Measurements from ENCODE around the gene NALCN.

The NALCN gene

GRCh38 chr13:101238555-101238954 lies 177.8 kb downstream of the NALCN start:
- TF ChIP-seq CTCF (conservative IDR thresholded peaks at IDR 0.05; ENCODE audit: control insufficient read depth, insufficient read depth, low read depth, low read length), result no peak
- no peak for DNase-seq (ENCODE audit: low read depth)
- no peak overlapping the region for H3K4me3 ChIP-seq (ENCODE audit: control insufficient read depth, low read depth, low read length)

- no peak for TF ChIP-seq CTCF (conservative IDR thresholded peaks at IDR 0.05; ENCODE audit: control insufficient read depth, insufficient read depth, low read depth, low read length)
- no peak overlapping the region for H3K4me3 ChIP-seq (ENCODE audit: control insufficient read depth, low read depth, low read length)
- DNase-seq (ENCODE audit: low read depth), result peak; percentile 68
Observed at GRCh38 chr13:101231751-101232428, 184.4 kb downstream of the NALCN start.

- no peak overlapping the region for H3K4me3 ChIP-seq (ENCODE audit: control insufficient read depth, low read depth, low read length)
- no peak for TF ChIP-seq CTCF (conservative IDR thresholded peaks at IDR 0.05; ENCODE audit: control insufficient read depth, insufficient read depth, low read depth, low read length)
- DNase-seq (ENCODE audit: low read depth), result no peak
Observed at GRCh38 chr13:101230271-101230890, 185.9 kb downstream of the NALCN start.

- DNase-seq (ENCODE audit: low read depth), result no peak
- H3K4me3 ChIP-seq (ENCODE audit: control insufficient read depth, low read depth, low read length), result no peak overlapping the region
- TF ChIP-seq CTCF (conservative IDR thresholded peaks at IDR 0.05; ENCODE audit: control insufficient read depth, insufficient read depth, low read depth, low read length), result no peak
Observed at GRCh38 chr13:101219609-101220265, 196.6 kb downstream of the NALCN start.

- no peak overlapping the region for H3K4me3 ChIP-seq (ENCODE audit: control insufficient read depth, low read depth, low read length)
- peak; percentile 46 for DNase-seq (ENCODE audit: low read depth)
- TF ChIP-seq CTCF (conservative IDR thresholded peaks at IDR 0.05; ENCODE audit: control insufficient read depth, insufficient read depth, low read depth, low read length), result no peak
Observed at GRCh38 chr13:101218484-101218883, 197.8 kb downstream of the NALCN start.

GRCh38 chr13:101217086-101217485 lies 199.2 kb downstream of the NALCN start:
- DNase-seq (ENCODE audit: low read depth), result no peak
- no peak overlapping the region for H3K4me3 ChIP-seq (ENCODE audit: control insufficient read depth, low read depth, low read length)
- TF ChIP-seq CTCF (conservative IDR thresholded peaks at IDR 0.05; ENCODE audit: control insufficient read depth, insufficient read depth, low read depth, low read length), result no peak
